ENCODE measurements around the gene SOCS3.

DNA sequence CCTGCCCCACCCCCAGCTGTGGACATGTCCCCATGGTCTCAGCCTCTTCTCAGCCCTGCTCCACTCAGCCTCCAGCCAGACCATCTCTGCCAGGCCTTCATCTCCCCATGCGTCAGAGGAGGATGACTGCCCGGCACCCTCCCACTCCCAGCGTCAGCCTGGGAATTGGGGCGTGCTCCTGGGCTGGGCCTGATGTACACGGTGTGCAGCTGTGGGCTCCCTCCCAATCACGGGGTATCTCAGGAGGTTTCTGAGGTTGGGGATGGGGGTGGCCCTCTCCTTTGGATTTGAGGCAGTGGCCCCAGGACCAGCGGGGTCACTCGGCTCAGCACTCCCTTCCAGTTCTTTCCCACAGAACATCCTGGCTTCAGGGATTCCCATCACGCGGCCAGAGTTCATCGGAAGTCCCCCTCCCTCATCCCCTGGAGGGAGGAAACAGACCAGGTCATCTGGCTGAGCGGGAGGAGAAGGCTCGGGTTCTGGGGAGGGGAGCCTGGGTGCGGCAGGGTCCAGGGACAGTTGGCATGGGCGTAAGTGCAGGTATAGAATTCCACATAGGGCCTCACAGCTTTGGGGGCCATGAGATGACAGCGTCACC, 36.9 kb downstream of the SOCS3 start:
- TF ChIP-seq, protein P1, sequence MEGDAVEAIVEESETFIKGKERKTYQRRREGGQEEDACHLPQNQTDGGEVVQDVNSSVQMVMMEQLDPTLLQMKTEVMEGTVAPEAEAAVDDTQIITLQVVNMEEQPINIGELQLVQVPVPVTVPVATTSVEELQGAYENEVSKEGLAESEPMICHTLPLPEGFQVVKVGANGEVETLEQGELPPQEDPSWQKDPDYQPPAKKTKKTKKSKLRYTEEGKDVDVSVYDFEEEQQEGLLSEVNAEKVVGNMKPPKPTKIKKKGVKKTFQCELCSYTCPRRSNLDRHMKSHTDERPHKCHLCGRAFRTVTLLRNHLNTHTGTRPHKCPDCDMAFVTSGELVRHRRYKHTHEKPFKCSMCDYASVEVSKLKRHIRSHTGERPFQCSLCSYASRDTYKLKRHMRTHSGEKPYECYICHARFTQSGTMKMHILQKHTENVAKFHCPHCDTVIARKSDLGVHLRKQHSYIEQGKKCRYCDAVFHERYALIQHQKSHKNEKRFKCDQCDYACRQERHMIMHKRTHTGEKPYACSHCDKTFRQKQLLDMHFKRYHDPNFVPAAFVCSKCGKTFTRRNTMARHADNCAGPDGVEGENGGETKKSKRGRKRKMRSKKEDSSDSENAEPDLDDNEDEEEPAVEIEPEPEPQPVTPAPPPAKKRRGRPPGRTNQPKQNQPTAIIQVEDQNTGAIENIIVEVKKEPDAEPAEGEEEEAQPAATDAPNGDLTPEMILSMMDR (conservative IDR thresholded peaks at IDR 0.05; ENCODE audit: low read length): no peak
- TF ChIP-seq EZH2phosphoT487 (IDR thresholded peaks at IDR 0.05; ENCODE audit: borderline replicate concordance, low read depth, low read length): no peak

All from OCI-LY7 (cell line).